ENCODE data around the gene LRBA. TPM values are rescaled to one million over a fixed set of nuclear protein-coding genes. Genes with fewer than 3 reads are reported as not detected.

LRBA gene
- total and polyA plus RNA-seq, 2 donors (not counting 3 experiments of a cell fraction or from before 2014, with no cell fraction given), result 18.0 to 35.1 TPM

DNA sequence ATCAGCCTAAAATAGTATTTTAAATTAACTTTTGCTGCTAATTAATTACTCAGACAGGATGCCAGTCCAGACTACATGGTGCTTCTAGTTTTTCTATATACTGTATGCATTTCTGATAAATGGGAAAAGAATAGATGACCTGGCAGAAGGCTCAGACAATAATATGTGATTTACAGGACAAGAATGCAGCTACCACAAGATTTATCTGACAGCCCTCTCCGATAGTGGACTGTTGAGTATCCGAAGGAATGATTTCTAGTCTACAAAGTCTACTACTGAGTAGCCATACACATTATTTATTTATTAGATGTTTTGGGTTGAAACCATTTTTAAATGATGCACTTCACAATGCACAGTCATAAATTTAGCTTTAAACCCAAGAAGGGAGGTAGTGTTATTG is 220.4 kb downstream of the LRBA start:
- Histone ChIP-seq H3K4me2 (ENCODE audit: insufficient read depth, low read length) (no peak overlapping the region), H3K9ac (replicated peaks; ENCODE audit: extremely low read depth, insufficient read depth, low read length) (no peak overlapping the region), H3K9me3 (replicated peaks; ENCODE audit: control insufficient read depth, insufficient read depth, low read length) (no peaks in the 10 kb centered on the region), H3K4me3 (replicated peaks in 1 of 3; ENCODE audit: insufficient read depth in 1 of 3, low read depth in 1 of 3, low read length in 3 of 3) (no peak overlapping the region), H3K27ac (ENCODE audit: insufficient read depth, low read depth, low read length) (no peak overlapping the region), H3K36me3 (ENCODE audit: control insufficient read depth in 2 of 2, extremely low read depth in 1 of 2, insufficient read depth in 2 of 2, low read length in 2 of 2) (no peaks in the 10 kb centered on the region), H3K4me1 (ENCODE audit: control insufficient read depth, extremely low read depth, insufficient read depth, low read length) (no peaks in the 10 kb centered on the region), H4K20me1 (replicated peaks; ENCODE audit: control insufficient read depth, extremely low read depth, insufficient read depth, low read length) (no peaks in the 10 kb centered on the region), H3K9me1 (replicated peaks; ENCODE audit: control insufficient read depth, extremely low read depth, insufficient read depth, low read length) (peaks cover 2% of the 10 kb centered on the region), H3K79me2 (ENCODE audit: control insufficient read depth, insufficient read depth, low read length) (no peaks in the 10 kb centered on the region), H3K27me3 (ENCODE audit: control insufficient read depth in 2 of 2, insufficient read depth in 2 of 2, low read length in 2 of 2) (no peaks in the 10 kb centered on the region), H2AFZ (ENCODE audit: low read depth, low read length) (no peak overlapping the region)
- CTCF ChIA-PET, result interaction anchor here (1.8 kb wide), 1 partner anchor 72 kb away, joined by 4 read pairs; no protein-coding TSS in a partner anchor
- DNase-seq (ENCODE audit: low read depth, low spot score), result no peak
- BruUV-seq (replicated peaks), result no TSS peak
- TF ChIP-seq MYC (IDR thresholded peaks at IDR 0.05; ENCODE audit: low read depth, low read length) (no peak), MAX (IDR thresholded peaks at IDR 0.05; ENCODE audit: insufficient read depth, insufficient read length) (no peak), GATA2 (IDR thresholded peaks at IDR 0.05; ENCODE audit: insufficient read depth, insufficient read length, low read depth, low read length) (no peak), POLR2AphosphoS5 (IDR thresholded peaks at IDR 0.05; ENCODE audit: insufficient read depth, low read depth, low read length) (no peak), JUN (IDR thresholded peaks at IDR 0.05; ENCODE audit: borderline replicate concordance, insufficient read depth, insufficient read length, low read depth) (no peak), EZH2 (IDR thresholded peaks at IDR 0.05; ENCODE audit: borderline replicate concordance, low read depth, low read length, severe bottlenecking) (no peak), POLR2A (IDR thresholded peaks at IDR 0.05; ENCODE audit: low read depth, low read length) (no peak), FOS (IDR thresholded peaks at IDR 0.05; ENCODE audit: borderline replicate concordance, insufficient read depth, low read length) (no peak)
- TF ChIP-seq, protein P1, sequence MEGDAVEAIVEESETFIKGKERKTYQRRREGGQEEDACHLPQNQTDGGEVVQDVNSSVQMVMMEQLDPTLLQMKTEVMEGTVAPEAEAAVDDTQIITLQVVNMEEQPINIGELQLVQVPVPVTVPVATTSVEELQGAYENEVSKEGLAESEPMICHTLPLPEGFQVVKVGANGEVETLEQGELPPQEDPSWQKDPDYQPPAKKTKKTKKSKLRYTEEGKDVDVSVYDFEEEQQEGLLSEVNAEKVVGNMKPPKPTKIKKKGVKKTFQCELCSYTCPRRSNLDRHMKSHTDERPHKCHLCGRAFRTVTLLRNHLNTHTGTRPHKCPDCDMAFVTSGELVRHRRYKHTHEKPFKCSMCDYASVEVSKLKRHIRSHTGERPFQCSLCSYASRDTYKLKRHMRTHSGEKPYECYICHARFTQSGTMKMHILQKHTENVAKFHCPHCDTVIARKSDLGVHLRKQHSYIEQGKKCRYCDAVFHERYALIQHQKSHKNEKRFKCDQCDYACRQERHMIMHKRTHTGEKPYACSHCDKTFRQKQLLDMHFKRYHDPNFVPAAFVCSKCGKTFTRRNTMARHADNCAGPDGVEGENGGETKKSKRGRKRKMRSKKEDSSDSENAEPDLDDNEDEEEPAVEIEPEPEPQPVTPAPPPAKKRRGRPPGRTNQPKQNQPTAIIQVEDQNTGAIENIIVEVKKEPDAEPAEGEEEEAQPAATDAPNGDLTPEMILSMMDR (IDR thresholded peaks at IDR 0.05; ENCODE audit: extremely low read depth in 1 of 2, insufficient read depth in 1 of 2, low read depth in 1 of 2, low read length in 2 of 2), result no peak
- intact Hi-C loops (cut with micrococcal nuclease), result no loop called here
- FAIRE-seq, result no peak
- POLR2A ChIA-PET, result no interaction called here
- dilution Hi-C loops (cut with MboI; ENCODE audit: extremely low pct_ligation_motif_present, low sequenced_read_pairs), result no loop called here
